PC-9 (cell line): ENCODE measurements around the gene KCNQ5. TPM values are rescaled to one million over a fixed set of nuclear protein-coding genes. Genes with fewer than 3 reads are reported as not detected.

Experiments used
- BruUV-seq: library from RNA; stranded (reverse); fragments of 400-500 nt; replicated peaks from 2 replicates; lab custom pipeline; 2021; lab: Mats Ljungman, UMichigan
- CTCF ChIA-PET: fragments of 300-600 bp; sonication (Branson Sonifier 250); formaldehyde crosslinking; loops from one replicate; lab custom pipeline; 2022; ENCODE audit warnings: antibody characterized with exemption; lab: Charles Lee
- POLR2A ChIA-PET: fragments of 300-600 bp; sonication (Branson Sonifier 250); formaldehyde crosslinking; loops from one replicate; lab custom pipeline; 2022; ENCODE audit warnings: antibody characterized with exemption; ENCODE audit not compliant: unreplicated experiment; lab: Charles Lee
- DNase-seq, 2 experiments: peaks; one replicate each; pipeline versions ENCODE4 v3.0.0 to v3.0.0-alpha.2; 2015 to 2022; ENCODE audit warnings: mixed read lengths in 1 of 2
- H2AFZ ChIP-seq: fragments of 200-600 bp; sonication (generic); 2 replicates; pipeline ENCODE4 v1.8.1; 2017; ENCODE audit warnings: antibody characterized with exemption
- H3F3A ChIP-seq: fragments of 200-600 bp; sonication (generic); 2 replicates; pipeline ENCODE4 v1.8.1; 2017; ENCODE audit warnings: antibody characterized with exemption, mild to moderate bottlenecking, low read depth; ENCODE audit not compliant: insufficient read depth
- H3K27ac ChIP-seq: fragments of 200-600 bp; sonication (generic); 2 replicates; pipeline ENCODE4 v1.6.1; 2016; ENCODE audit warnings: mixed run types
- H3K27me3 ChIP-seq: fragments of 200-600 bp; sonication (generic); 2 replicates; pipeline ENCODE4 v1.6.1; 2016; ENCODE audit warnings: low read depth, mixed run types; ENCODE audit not compliant: insufficient read depth
- H3K36me3 ChIP-seq: fragments of 200-600 bp; sonication (generic); 2 replicates; pipeline ENCODE4 v1.6.1; 2016; ENCODE audit warnings: low read depth, mixed run types
- H3K4me1 ChIP-seq: fragments of 200-600 bp; sonication (generic); replicated peaks from 2 replicates; pipeline ENCODE4 v1.6.1; 2016; ENCODE audit warnings: mixed run types; ENCODE audit not compliant: insufficient read depth
- H3K4me2 ChIP-seq: fragments of 200-600 bp; sonication (generic); 2 replicates; pipeline ENCODE4 v1.6.1; 2017; ENCODE audit warnings: mixed run types
- H3K4me3 ChIP-seq: fragments of 200-600 bp; sonication (generic); 2 replicates; pipeline ENCODE4 v1.6.1; 2016; ENCODE audit warnings: mixed run types
- H3K79me2 ChIP-seq: fragments of 200-600 bp; sonication (generic); 2 replicates; pipeline ENCODE4 v1.6.1; 2017; ENCODE audit warnings: low read depth, mixed run types
- H3K9me2 ChIP-seq: fragments of 200-600 bp; sonication (generic); 2 replicates; pipeline ENCODE4 v1.8.1; 2017; ENCODE audit warnings: mild to moderate bottlenecking; ENCODE audit not compliant: insufficient read depth
- H3K9me3 ChIP-seq: fragments of 200-600 bp; sonication (generic); 2 replicates; pipeline ENCODE4 v1.8.1; 2016; ENCODE audit warnings: low read depth; ENCODE audit not compliant: insufficient read depth
- H4K20me1 ChIP-seq: fragments of 200-600 bp; sonication (generic); 2 replicates; pipeline ENCODE4 v1.8.1; 2017; ENCODE audit not compliant: insufficient read depth
- EZH2 ChIP-seq: fragments of 200-600 bp; sonication (generic); IDR thresholded peaks from 2 replicates; pipeline ENCODE4 v1.8.0; 2017; ENCODE audit warnings: antibody characterized with exemption, low read depth
- intact Hi-C: fragments of 100-400 bp; cut with micrococcal nuclease; formaldehyde crosslinking; loops from one replicate; pipeline ENCODE4 v1.10.0; 2022; ENCODE audit not compliant: unreplicated experiment
- total RNA-seq: library from RNA; stranded (reverse); gene quantifications from 2 replicates; pipeline ENCODE4 v1.2.3, GENCODE V29; 2021
- TF ChIP-seq, protein P1 (sequence below): fragments of 200-600 bp; sonication (generic); conservative IDR thresholded peaks from 2 replicates; pipeline ENCODE4 v1.6.1; 2017; ENCODE audit warnings: mixed run types, antibody characterized with exemption, mild to moderate bottlenecking, moderate library complexity

KCNQ5 gene
- total RNA-seq, 1 experiment from 2014 or later, result 0.20 TPM

DNA sequence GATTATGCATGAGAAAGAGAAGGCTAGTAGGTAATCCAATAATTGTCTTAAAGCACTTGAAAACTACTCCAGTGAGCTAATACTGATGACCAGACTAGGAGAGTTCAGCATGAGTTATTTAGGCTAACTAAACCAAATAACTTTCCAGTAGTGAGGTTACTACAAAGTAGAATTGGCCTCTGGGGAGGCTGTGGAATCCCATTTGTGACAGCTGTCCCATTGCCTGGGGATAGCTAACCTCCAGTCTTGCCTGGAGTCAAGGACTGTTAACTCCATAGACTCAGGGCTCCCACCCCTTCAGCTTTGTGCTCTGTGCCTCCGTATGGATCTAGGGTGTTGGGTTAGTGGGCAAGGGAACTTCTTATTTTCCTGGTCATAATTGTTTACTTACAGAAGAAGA lies 51.0 kb downstream of the KCNQ5 start:
- Histone ChIP-seq H3K79me2 (no peaks in the 10 kb centered on the region), H3K27me3 (no peaks in the 10 kb centered on the region), H3K9me2 (no peaks in the 10 kb centered on the region; the same call in 1 of the 2 replicates), H3F3A (no peaks in the 10 kb centered on the region), H3K4me3 (no peak overlapping the region), H3K9me3 (no peaks in the 10 kb centered on the region), H3K36me3 (no peaks in the 10 kb centered on the region), H2AFZ (no peak overlapping the region), H3K4me2 (no peak overlapping the region), H3K4me1 (no peaks in the 10 kb centered on the region), H3K27ac (no peak overlapping the region), H4K20me1 (no peaks in the 10 kb centered on the region)
- ChIA-PET CTCF (no interaction called here), POLR2A (no interaction called here)
- no TSS peak for BruUV-seq
- no peak for TF ChIP-seq EZH2
- TF ChIP-seq, protein P1, sequence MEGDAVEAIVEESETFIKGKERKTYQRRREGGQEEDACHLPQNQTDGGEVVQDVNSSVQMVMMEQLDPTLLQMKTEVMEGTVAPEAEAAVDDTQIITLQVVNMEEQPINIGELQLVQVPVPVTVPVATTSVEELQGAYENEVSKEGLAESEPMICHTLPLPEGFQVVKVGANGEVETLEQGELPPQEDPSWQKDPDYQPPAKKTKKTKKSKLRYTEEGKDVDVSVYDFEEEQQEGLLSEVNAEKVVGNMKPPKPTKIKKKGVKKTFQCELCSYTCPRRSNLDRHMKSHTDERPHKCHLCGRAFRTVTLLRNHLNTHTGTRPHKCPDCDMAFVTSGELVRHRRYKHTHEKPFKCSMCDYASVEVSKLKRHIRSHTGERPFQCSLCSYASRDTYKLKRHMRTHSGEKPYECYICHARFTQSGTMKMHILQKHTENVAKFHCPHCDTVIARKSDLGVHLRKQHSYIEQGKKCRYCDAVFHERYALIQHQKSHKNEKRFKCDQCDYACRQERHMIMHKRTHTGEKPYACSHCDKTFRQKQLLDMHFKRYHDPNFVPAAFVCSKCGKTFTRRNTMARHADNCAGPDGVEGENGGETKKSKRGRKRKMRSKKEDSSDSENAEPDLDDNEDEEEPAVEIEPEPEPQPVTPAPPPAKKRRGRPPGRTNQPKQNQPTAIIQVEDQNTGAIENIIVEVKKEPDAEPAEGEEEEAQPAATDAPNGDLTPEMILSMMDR, result no peak
- intact Hi-C loops, result no loop called here
- DNase-seq, result no peak

GRCh38 chr6:72674842-72675241 lies 53.0 kb downstream of the KCNQ5 start:
- no TSS peak for BruUV-seq
- Histone ChIP-seq H3F3A (no peaks in the 10 kb centered on the region), H3K9me2 (no peaks in the 10 kb centered on the region; the same call in 1 of the 2 replicates), H3K27ac (no peak overlapping the region), H3K27me3 (no peaks in the 10 kb centered on the region), H3K79me2 (no peaks in the 10 kb centered on the region), H3K4me3 (no peak overlapping the region), H3K9me3 (no peaks in the 10 kb centered on the region), H3K4me1 (no peaks in the 10 kb centered on the region), H2AFZ (no peak overlapping the region), H3K36me3 (no peaks in the 10 kb centered on the region), H4K20me1 (no peaks in the 10 kb centered on the region), H3K4me2 (no peak overlapping the region)
- POLR2A ChIA-PET, result no interaction called here
- intact Hi-C loops, result no loop called here
- CTCF ChIA-PET, result no interaction called here
- DNase-seq, result no peak
- TF ChIP-seq, protein P1, result no peak
- no peak for TF ChIP-seq EZH2

DNA sequence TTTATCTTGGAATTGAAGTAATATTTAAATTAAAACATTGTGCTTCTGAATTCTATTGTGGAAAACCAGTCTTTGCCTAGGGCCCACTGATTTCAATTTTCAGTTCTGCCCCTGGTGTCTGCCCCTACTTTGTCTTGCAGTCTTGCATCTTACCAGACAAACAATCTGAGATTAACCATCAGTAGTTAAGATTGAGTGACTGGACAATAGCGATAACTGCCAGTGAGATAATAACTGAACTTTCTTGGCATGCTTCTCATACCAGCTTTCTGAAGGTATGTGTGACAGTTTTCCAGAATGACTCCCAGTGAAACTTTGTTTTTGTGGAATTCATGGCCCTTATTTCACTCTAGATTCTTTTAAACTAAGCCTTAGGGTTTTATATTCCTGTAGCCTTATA lies 53.5 kb downstream of the KCNQ5 start:
- H3K79me2 ChIP-seq, result no peaks in the 10 kb centered on the region
- no peaks in the 10 kb centered on the region for H3F3A ChIP-seq
- intact Hi-C loops, result no loop called here
- no peak overlapping the region for H2AFZ ChIP-seq
- no peaks in the 10 kb centered on the region for H3K27me3 ChIP-seq
- H4K20me1 ChIP-seq, result no peaks in the 10 kb centered on the region
- CTCF ChIA-PET, result no interaction called here
- TF ChIP-seq, protein P1, result no peak
- no peak for TF ChIP-seq EZH2
- no TSS peak for BruUV-seq
- no peaks in the 10 kb centered on the region for H3K4me1 ChIP-seq
- no peaks in the 10 kb centered on the region for H3K36me3 ChIP-seq
- no peaks in the 10 kb centered on the region for H3K9me3 ChIP-seq
- H3K27ac ChIP-seq, result no peak overlapping the region
- DNase-seq, result no peak
- H3K4me3 ChIP-seq, result no peak overlapping the region
- no peaks in the 10 kb centered on the region; the same call in 1 of the 2 replicates for H3K9me2 ChIP-seq
- POLR2A ChIA-PET, result no interaction called here
- H3K4me2 ChIP-seq, result no peak overlapping the region
